Fibroblast of lung (primary cell): ENCODE measurements around the gene RBM17. TPM values are rescaled to one million over a fixed set of nuclear protein-coding genes. Genes with fewer than 3 reads are reported as not detected.

ENCODE experiments used
- DNase-seq, 2 donors: peaks; one replicate each; pipeline versions ENCODE4 v3.0.0 to v3.0.0-alpha.2; 2010; ENCODE audit warnings: low read depth in 2 of 2
- H2AFZ ChIP-seq: 2 replicates; pipeline ENCODE4 v1.5.1; 2012; ENCODE audit warnings: low read length, control low read depth, inconsistent platforms
- H3K27ac ChIP-seq: 2 replicates; pipeline ENCODE4 v1.5.1; 2011; ENCODE audit warnings: low read length, control low read depth; ENCODE audit not compliant: insufficient read depth
- H3K27me3 ChIP-seq: 2 replicates; pipeline ENCODE4 v1.5.1; 2011; ENCODE audit warnings: mild to moderate bottlenecking, low read length; ENCODE audit not compliant: control insufficient read depth, insufficient read depth
- H3K36me3 ChIP-seq: 2 replicates; pipeline ENCODE4 v1.5.1; 2011; ENCODE audit warnings: low read length; ENCODE audit not compliant: control insufficient read depth, insufficient read depth
- H3K4me1 ChIP-seq: 2 replicates; pipeline ENCODE4 v1.5.1; 2011; ENCODE audit warnings: low read length; ENCODE audit not compliant: control insufficient read depth, insufficient read depth; ENCODE audit errors: extremely low read depth
- H3K4me2 ChIP-seq: 2 replicates; pipeline ENCODE4 v1.5.1; 2011; ENCODE audit warnings: low read length, control low read depth; ENCODE audit not compliant: insufficient read depth; ENCODE audit errors: extremely low read depth
- H3K4me3 ChIP-seq, 4 experiments: fragments of 200-600 bp in 1 of 4; sonication (generic) in 1 of 4; replicated peaks in 1 of 4; 2 replicates each; pipeline ENCODE4 v1.5.1; 2011 to 2016; ENCODE audit warnings: low read length in 4 of 4, low read depth in 3 of 4, mild to moderate bottlenecking in 3 of 4, control low read depth in 2 of 4, inconsistent platforms in 1 of 4, mixed read lengths in 1 of 4; ENCODE audit not compliant: insufficient read depth in 1 of 4; ENCODE audit errors: control extremely low read depth in 1 of 4
- H3K79me2 ChIP-seq: 2 replicates; pipeline ENCODE4 v1.5.1; 2012; ENCODE audit warnings: mild to moderate bottlenecking, low read length, inconsistent platforms; ENCODE audit not compliant: control insufficient read depth, insufficient read depth
- H3K9ac ChIP-seq: 2 replicates; pipeline ENCODE4 v1.5.1; 2011; ENCODE audit warnings: mild to moderate bottlenecking, low read length, control low read depth; ENCODE audit not compliant: insufficient read depth
- H3K9me3 ChIP-seq: 2 replicates; pipeline ENCODE4 v1.5.1; 2012; ENCODE audit warnings: low read depth, low read length; ENCODE audit not compliant: control insufficient read depth, insufficient read depth
- H4K20me1 ChIP-seq: 2 replicates; pipeline ENCODE4 v1.5.1; 2011; ENCODE audit warnings: low read length; ENCODE audit not compliant: control insufficient read depth, insufficient read depth; ENCODE audit errors: extremely low read depth
- CTCF ChIP-seq, 2 donors: IDR thresholded peaks in 1 of 2; conservative IDR thresholded peaks in 1 of 2; 1 replicate in 1 of 2; 2 replicates in 1 of 2; pipeline ENCODE4 v1.5.1; 2011 to 2012; ENCODE audit warnings: low read length in 2 of 2, control low read depth in 1 of 2, inconsistent platforms in 1 of 2, low read depth in 1 of 2, mild to moderate bottlenecking in 1 of 2
- EZH2 ChIP-seq: IDR thresholded peaks from 2 replicates; pipeline ENCODE4 v1.5.1; 2012; ENCODE audit warnings: low read length, control low read depth, mild to moderate bottlenecking; ENCODE audit errors: missing control alignments
- polyA plus RNA-seq, 2 donors: library from polyadenylated mRNA; depleted of rRNA in 1 of 2; stranded (reverse) in 1 of 2; unstranded in 1 of 2; fragments of >200 nt; gene quantifications; 2 replicates each; pipeline ENCODE4 v1.2.1, GENCODE V29; 2011 to 2012; ENCODE audit warnings: missing spikeins in 1 of 2
- total RNA-seq: library from RNA; depleted of rRNA; stranded (reverse); fragments of >200 nt; gene quantifications from 2 replicates; pipeline ENCODE4 v1.2.1, GENCODE V29; 2014

The RBM17 gene
- total and polyA plus RNA-seq, 2 donors (not counting 1 experiment from before 2014, with no cell fraction given): 28.9 to 46.1 TPM

GRCh38 chr10:6119962-6120361 is 31.1 kb downstream of the RBM17 start:
- H3K4me1 ChIP-seq: peaks cover 2% of the 10 kb centered on the region
- H3K27me3 ChIP-seq: no peaks in the 10 kb centered on the region
- no peak overlapping the region for H3K4me2 ChIP-seq
- H3K4me3 ChIP-seq: no peak overlapping the region
- no peaks in the 10 kb centered on the region for H4K20me1 ChIP-seq
- no peaks in the 10 kb centered on the region for H3K79me2 ChIP-seq
- TF ChIP-seq CTCF (conservative IDR thresholded peaks at IDR 0.05 in 1 of 2, IDR thresholded peaks at IDR 0.05 in 1 of 2; ENCODE audit: low read depth in 1 of 2, low read length in 2 of 2) (no peak), EZH2 (no peak)
- H3K36me3 ChIP-seq: no peaks in the 10 kb centered on the region
- H3K27ac ChIP-seq: no peak overlapping the region
- DNase-seq: no peak
- no peak overlapping the region for H3K9ac ChIP-seq
- H3K9me3 ChIP-seq: no peaks in the 10 kb centered on the region
- no peak overlapping the region for H2AFZ ChIP-seq

GRCh38 chr10:6120691-6121090 is 31.9 kb downstream of the RBM17 start:
- Histone ChIP-seq H2AFZ (peak overlapping the region; percentile 45), H3K9me3 (no peaks in the 10 kb centered on the region), H3K4me3 (no peak overlapping the region), H3K9ac (no peak overlapping the region), H3K79me2 (no peaks in the 10 kb centered on the region), H3K27ac (no peak overlapping the region), H4K20me1 (no peaks in the 10 kb centered on the region), H3K36me3 (no peaks in the 10 kb centered on the region), H3K4me2 (peak overlapping the region; percentile 40), H3K4me1 (peaks cover 2% of the 10 kb centered on the region), H3K27me3 (no peaks in the 10 kb centered on the region)
- no peak for TF ChIP-seq EZH2
- TF ChIP-seq CTCF (conservative IDR thresholded peaks at IDR 0.05 in 1 of 2, IDR thresholded peaks at IDR 0.05 in 1 of 2; ENCODE audit: low read depth in 1 of 2, low read length in 2 of 2): no peak
- peak in 1 of 2 donors; percentile 22 for DNase-seq

GRCh38 chr10:6121146-6121545 is 32.3 kb downstream of the RBM17 start:
- no peak overlapping the region for H3K9ac ChIP-seq
- H3K27ac ChIP-seq: no peak overlapping the region

More at GRCh38 chr10:6121146-6121545, 32.3 kb downstream of the RBM17 start:
- Histone ChIP-seq H3K4me2 (peak overlapping the region; percentile 40), H2AFZ (no peak overlapping the region), H3K9me3 (no peaks in the 10 kb centered on the region), H4K20me1 (no peaks in the 10 kb centered on the region), H3K27me3 (no peaks in the 10 kb centered on the region), H3K4me1 (peaks cover 2% of the 10 kb centered on the region), H3K36me3 (no peaks in the 10 kb centered on the region), H3K4me3 (no peak overlapping the region), H3K79me2 (no peaks in the 10 kb centered on the region)
- no peak for TF ChIP-seq EZH2
- TF ChIP-seq CTCF (conservative IDR thresholded peaks at IDR 0.05 in 1 of 2, IDR thresholded peaks at IDR 0.05 in 1 of 2; ENCODE audit: low read depth in 1 of 2, low read length in 2 of 2): no peak
- no peak for DNase-seq
